Activated naive CD4-positive, alpha-beta T cell treated with anti-CD3 and anti-CD28 coated beads, Interleukin-2, amount 50 U/mL, for 72 hours (primary cell): ENCODE measurements around the gene EP400. TPM values are rescaled to one million over a fixed set of nuclear protein-coding genes. Genes with fewer than 3 reads are reported as not detected.
"Not testable (repeated sequence)": the region's sequence is repeated elsewhere in the genome, so short reads cannot be mapped to it uniquely, and the experiment has no call there.

ENCODE experiments used
- ATAC-seq, 2 donors: fragments of 150-1000 bp; cut with Tn5 transposase; 2 replicates each; pipeline ENCODE4 v1.10.0; 2021; ENCODE audit warnings: mild to moderate bottlenecking in 2 of 2, moderate library complexity in 2 of 2
- DNase-seq, 2 donors: peaks; one replicate each; pipeline ENCODE4 v3.0.0; 2021 to 2022; ENCODE audit warnings: low spot score in 2 of 2
- H3K27ac Mint-ChIP-seq, 2 donors: one replicate each; pipeline ENCODE4 v1.8.0; 2022; ENCODE audit warnings: mild to moderate bottlenecking in 2 of 2, mixed read lengths in 2 of 2
- H3K36me3 Mint-ChIP-seq, 2 donors: one replicate each; pipeline ENCODE4 v1.8.0; 2022; ENCODE audit warnings: mixed read lengths in 2 of 2
- H3K9me3 Mint-ChIP-seq, 2 donors: one replicate each; pipeline ENCODE4 v1.8.0; 2022; ENCODE audit warnings: mixed read lengths in 2 of 2
- total RNA-seq, 2 donors: library from RNA; stranded (reverse); gene quantifications; one replicate each; pipeline ENCODE4 v1.2.3, GENCODE V29; 2022

The EP400 gene
- total RNA-seq, 2 donors from 2014 or later = 55.6 to 57.4 TPM

GRCh38 chr12:132027636-132028035, 77.9 kb downstream of the EP400 start:
- Mint-ChIP-seq H3K27ac (peak overlapping the region in 1 of 2 donors; percentile 16), H3K9me3 (no peaks in the 10 kb centered on the region), H3K36me3 (peaks cover 0 to 8% of the 10 kb centered on the region in 2 donors)
- DNase-seq = no peak
- ATAC-seq = no peak

- H3K27ac Mint-ChIP-seq = no peak overlapping the region
- ATAC-seq (no peak), DNase-seq (no peak)
- H3K9me3 Mint-ChIP-seq = no peaks in the 10 kb centered on the region
- peaks cover 0 to 8% of the 10 kb centered on the region in 2 donors for H3K36me3 Mint-ChIP-seq
These were observed 78.4 kb downstream of the EP400 start for GRCh38 chr12:132028111-132028510.

- no peak overlapping the region for H3K27ac Mint-ChIP-seq
- DNase-seq (no peak), ATAC-seq (no peak)
- peaks cover 3 to 7% of the 10 kb centered on the region in 2 donors for H3K36me3 Mint-ChIP-seq
- no peaks in the 10 kb centered on the region for H3K9me3 Mint-ChIP-seq
These were observed 80.0 kb downstream of the EP400 start for GRCh38 chr12:132029503-132030300.

GRCh38 chr12:132030367-132031038, 80.8 kb downstream of the EP400 start:
- peak overlapping the region in 1 of 2 donors; percentile 56 for H3K27ac Mint-ChIP-seq
- H3K36me3 Mint-ChIP-seq = peaks cover 6 to 11% of the 10 kb centered on the region in 2 donors
- ATAC-seq (no peak), DNase-seq (no peak)
- no peaks in the 10 kb centered on the region for H3K9me3 Mint-ChIP-seq

- Mint-ChIP-seq H3K9me3 (no peaks in the 10 kb centered on the region), H3K36me3 (peaks cover 12 to 18% of the 10 kb centered on the region in 2 donors), H3K27ac (peak overlapping the region in 1 of 2 donors; percentile 29)
- DNase-seq (no peak), ATAC-seq (no peak)
These were observed 83.9 kb downstream of the EP400 start for GRCh38 chr12:132033627-132034026.

GRCh38 chr12:132036063-132036683, 86.4 kb downstream of the EP400 start:
- peaks cover 12 to 18% of the 10 kb centered on the region in 2 donors for H3K36me3 Mint-ChIP-seq
- no peak for ATAC-seq
- H3K27ac Mint-ChIP-seq = no peak overlapping the region
- DNase-seq = no peak
- H3K9me3 Mint-ChIP-seq = no peaks in the 10 kb centered on the region

GRCh38 chr12:132040906-132041606, 91.3 kb downstream of the EP400 start:
- peaks cover 0 to 11% of the 10 kb centered on the region in 2 donors for H3K36me3 Mint-ChIP-seq
- H3K9me3 Mint-ChIP-seq = no peaks in the 10 kb centered on the region
- no peak for DNase-seq
- H3K27ac Mint-ChIP-seq = peak overlapping the region in 1 of 2 donors; percentile 69
- no peak for ATAC-seq

- Mint-ChIP-seq H3K36me3 (peaks cover 4% of the 10 kb centered on the region in 2 donors), H3K27ac (peak overlapping the region; percentile 24 to 26), H3K9me3 (no peaks in the 10 kb centered on the region)
- ATAC-seq = no peak
- DNase-seq = no peak
These were observed 93.5 kb downstream of the EP400 start for GRCh38 chr12:132043216-132043615.

GRCh38 chr12:132043770-132044467, 94.2 kb downstream of the EP400 start:
- Mint-ChIP-seq H3K36me3 (peaks cover 4% of the 10 kb centered on the region in 2 donors), H3K9me3 (no peaks in the 10 kb centered on the region), H3K27ac (peak overlapping the region in 1 of 2 donors; percentile 26)
- ATAC-seq (no peak), DNase-seq (no peak)

- Mint-ChIP-seq H3K9me3 (no peaks in the 10 kb centered on the region), H3K27ac (no peak overlapping the region), H3K36me3 (peaks cover 4 to 6% of the 10 kb centered on the region in 2 donors)
- no peak for ATAC-seq
- no peak for DNase-seq
These were observed 95.1 kb downstream of the EP400 start for GRCh38 chr12:132044661-132045412.

GRCh38 chr12:132045751-132046150, 96.0 kb downstream of the EP400 start:
- ATAC-seq (no peak), DNase-seq (no peak)
- Mint-ChIP-seq H3K36me3 (peaks cover 7 to 15% of the 10 kb centered on the region in 2 donors), H3K9me3 (no peaks in the 10 kb centered on the region), H3K27ac (peak overlapping the region in 1 of 2 donors; percentile 19)

- H3K36me3 Mint-ChIP-seq = peaks cover 14 to 22% of the 10 kb centered on the region in 2 donors
- DNase-seq (no peak), ATAC-seq (no peak)
- no peaks in the 10 kb centered on the region for H3K9me3 Mint-ChIP-seq
- H3K27ac Mint-ChIP-seq = peak overlapping the region; percentile 19 to 61
These were observed 96.8 kb downstream of the EP400 start for GRCh38 chr12:132046561-132046960.

- H3K36me3 Mint-ChIP-seq = peaks cover 14 to 22% of the 10 kb centered on the region in 2 donors
- DNase-seq, ATAC-seq, H3K9me3 Mint-ChIP-seq, H3K27ac Mint-ChIP-seq: not testable (repeated sequence)
These were observed 97.9 kb downstream of the EP400 start for GRCh38 chr12:132047630-132048029.

- no peak overlapping the region for H3K27ac Mint-ChIP-seq
- H3K9me3 Mint-ChIP-seq = no peaks in the 10 kb centered on the region
- ATAC-seq = no peak
- DNase-seq = no peak
- peaks cover 22 to 27% of the 10 kb centered on the region in 2 donors for H3K36me3 Mint-ChIP-seq
These were observed 99.7 kb downstream of the EP400 start for GRCh38 chr12:132049442-132049841.

- Mint-ChIP-seq H3K9me3 (no peaks in the 10 kb centered on the region), H3K36me3 (peaks cover 22 to 24% of the 10 kb centered on the region in 2 donors), H3K27ac (no peak overlapping the region)
- ATAC-seq = no peak
- no peak for DNase-seq
These were observed 100.1 kb downstream of the EP400 start for GRCh38 chr12:132049876-132050275.
